IPS-NIHi7 (cell line): Measurements from ENCODE around the gene THTPA.

Experiments
- DNase-seq: peaks from one replicate; pipeline ENCODE4 v3.0.0; 2012; ENCODE audit warnings: mixed read lengths; ENCODE audit errors: extremely low spot score

The THTPA gene

DNA sequence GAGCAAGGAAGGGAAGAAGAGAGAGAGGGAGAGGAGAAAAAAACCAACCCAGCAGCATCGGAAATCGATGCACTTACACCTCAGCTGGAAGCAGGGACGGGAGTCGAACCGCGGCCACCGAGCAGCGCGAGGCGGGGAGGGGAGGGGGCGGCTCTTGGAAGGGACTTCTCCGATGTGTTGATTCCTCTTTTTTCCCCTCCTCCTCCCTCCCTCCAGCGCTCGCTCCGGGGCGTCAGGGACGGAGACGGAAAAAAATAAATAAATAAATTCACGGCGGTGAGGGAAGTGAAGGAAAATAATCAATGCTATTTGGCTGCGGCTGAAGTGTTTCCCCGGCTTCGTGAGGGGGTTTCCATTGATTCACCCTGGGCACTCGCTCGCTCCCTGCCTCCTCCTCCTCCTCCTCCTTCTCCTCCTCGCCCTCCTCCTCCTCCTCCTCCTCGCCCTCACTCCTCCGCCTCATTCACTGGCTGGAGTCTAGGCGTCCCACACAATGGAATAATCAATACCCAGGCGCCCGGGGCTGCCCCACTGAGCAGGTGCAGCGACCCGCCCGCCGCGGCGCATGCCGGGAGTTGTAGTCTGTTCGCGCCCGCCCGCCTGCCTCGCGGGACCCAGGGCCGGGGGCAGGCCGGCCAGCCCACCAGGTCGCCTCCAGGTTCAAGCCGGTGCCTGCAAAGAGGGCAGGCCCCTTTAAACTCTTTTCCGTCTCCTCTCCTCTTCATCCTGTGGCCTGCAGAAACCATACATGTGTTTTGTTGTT is 4.6 kb upstream of the THTPA start, which contains the start of gene ZFHX2:
TSS of gene ZFHX2 (minus strand) at position 500 of the 763 bp plus-strand sequence. CDS start 16,440 bp downstream, outside the sequence.
- DNase-seq: peak; percentile 85

DNA sequence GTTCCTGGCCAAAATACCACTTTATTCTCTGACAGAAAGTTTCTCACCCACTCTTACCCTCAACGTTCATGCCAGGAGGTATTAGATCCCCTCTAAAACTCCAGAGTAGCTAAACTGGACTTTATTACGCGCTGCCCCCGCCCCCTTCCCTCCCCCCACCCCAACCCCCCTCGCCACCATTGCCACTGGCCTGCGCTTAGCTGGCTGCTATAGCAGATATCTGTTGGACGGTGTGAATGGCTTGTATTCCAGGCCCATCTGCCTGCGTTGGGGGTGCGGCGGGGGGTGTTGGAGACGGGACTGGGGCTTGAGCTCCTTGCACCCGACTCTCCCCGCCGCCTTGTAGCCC is 564 bp upstream of the THTPA start:
- no peak for DNase-seq

DNA sequence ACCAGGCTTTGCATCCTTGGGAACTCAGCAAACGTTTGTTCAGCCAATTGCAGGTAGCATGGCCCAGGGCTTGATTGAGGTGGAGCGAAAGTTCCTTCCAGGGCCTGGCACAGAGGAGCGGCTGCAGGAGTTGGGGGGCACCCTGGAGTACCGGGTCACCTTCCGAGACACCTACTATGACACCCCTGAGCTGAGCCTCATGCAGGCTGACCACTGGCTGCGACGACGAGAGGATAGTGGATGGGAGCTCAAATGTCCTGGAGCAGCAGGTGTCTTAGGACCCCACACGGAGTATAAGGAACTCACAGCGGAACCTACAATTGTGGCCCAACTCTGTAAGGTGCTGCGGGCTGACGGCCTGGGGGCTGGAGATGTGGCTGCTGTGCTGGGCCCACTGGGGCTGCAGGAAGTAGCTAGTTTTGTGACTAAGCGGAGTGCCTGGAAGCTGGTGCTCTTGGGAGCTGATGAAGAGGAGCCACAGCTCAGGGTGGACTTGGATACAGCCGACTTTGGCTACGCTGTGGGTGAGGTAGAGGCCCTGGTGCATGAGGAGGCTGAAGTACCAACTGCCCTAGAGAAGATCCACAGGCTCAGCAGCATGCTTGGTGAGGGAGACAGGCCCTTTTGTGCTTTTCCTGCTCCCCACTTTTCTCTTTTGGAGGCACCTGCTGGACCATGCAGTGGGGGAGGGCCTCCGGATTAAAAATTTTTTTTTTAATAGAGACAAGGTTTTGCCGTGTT is 799 bp downstream of the THTPA start:
- no peak for DNase-seq

DNA sequence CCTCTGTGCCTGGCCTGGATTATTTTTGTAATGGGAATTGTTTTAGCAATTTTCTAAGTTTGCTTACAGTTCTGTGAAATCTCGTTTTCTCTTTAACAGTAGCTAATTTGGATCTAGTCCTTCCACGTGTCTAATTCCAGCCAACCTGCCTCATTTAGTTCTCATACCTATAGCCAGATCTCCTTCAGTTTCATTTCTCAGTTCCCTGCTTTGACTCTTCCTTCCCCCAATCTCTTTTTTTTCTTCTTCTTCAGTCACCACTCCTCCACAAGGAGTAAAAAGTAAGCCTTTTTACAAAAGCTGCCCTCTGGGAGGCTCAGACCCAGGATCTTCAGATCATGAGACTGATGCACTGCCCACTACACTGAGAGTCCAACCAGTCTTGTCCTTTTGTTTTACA is 1.4 kb downstream of the THTPA start:
- no peak for DNase-seq

DNA sequence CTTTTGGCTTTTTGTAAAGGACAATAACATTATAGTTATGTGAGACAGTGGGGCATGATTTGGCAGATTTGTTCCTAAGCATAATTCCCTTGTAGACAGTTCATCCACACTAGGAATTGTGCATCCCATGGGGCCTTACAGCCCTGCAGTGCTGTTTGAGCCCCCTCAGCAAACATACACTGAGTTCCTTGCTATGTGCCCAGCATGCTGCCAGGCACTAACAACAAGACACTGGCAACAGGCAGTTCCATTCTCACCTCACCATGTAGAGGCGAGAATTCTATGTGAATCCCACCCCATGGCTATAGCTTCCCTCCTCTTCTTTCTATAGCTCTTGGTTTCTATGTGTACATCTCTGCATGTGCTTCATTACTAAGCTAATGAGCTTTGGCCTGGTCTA is 1.9 kb downstream of the THTPA start:
- no peak for DNase-seq

DNA sequence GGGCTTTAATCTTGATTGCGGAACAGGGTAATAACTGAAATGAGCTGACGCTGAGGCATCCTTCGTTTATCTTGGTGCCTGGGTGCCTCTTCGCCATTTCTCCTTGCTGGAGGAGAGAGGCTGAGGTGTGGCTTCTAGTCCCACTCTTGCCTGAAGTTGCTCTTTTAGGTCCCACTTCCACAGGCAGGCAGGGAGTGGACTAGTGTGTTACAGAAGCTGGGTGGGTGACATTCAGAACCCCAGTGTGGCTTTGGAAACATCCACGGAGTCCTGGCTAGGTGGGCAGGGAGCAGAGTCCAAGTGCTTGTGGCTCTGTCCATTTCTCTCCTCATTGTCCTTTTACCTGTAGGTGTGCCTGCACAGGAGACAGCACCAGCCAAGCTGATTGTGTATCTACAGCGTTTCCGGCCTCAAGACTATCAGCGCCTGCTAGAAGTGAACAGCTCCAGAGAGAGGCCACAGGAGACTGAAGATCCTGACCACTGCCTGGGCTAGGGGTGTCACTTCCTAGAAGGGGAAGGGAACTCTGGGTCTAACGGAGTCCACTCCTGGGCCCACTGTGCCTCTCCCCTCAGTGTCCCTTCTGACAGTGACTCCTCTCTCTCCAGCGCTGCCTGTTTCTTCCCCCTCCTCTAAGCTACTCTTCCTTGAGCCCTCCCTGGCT is 2.4 kb downstream of the THTPA start:
- DNase-seq: no peak

DNA sequence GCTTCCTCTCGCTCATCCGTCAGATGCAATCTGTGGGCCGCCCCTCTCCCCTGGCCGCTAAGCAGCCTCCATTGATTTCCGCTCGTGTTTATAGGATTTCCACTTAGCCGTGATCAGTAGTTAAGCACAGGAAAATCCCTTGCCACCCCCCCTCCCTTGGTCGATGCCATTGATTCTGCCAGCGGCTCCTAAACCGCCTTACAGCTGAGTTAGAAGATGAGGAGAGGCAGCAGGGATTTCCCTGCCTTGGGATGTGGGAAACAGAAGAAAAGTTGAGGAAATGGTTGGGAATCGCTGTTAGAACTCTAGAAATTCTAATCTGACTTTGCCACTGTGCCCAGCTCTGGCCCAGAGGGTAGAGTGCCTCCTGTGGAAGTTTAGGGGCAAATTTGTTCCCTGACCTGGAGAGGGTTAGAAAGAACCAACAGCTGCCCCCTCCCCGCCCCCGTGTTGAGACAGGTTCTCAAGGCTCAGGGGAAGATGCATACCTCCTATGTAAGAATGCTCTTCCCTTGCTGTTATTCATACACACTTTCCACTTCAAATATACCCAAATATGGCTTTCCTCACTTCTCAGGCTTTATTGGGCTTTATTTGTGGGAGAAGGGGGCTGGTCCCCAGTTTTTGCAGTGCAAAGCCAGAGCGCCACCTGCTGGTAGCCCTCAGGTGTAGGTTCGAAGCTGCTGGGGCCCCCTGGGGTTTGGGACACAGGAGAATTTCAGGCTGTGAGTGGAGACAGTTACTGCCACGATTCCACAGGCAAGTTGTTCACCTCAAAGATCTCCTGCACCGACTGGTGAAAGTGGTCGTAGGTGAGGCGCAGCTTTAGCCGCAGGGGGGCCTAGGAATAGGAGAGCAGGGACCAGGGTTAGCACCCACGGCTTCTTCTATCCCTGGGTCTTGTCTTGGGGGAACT is 3.2 kb downstream of the THTPA start:
- no peak for DNase-seq

DNA sequence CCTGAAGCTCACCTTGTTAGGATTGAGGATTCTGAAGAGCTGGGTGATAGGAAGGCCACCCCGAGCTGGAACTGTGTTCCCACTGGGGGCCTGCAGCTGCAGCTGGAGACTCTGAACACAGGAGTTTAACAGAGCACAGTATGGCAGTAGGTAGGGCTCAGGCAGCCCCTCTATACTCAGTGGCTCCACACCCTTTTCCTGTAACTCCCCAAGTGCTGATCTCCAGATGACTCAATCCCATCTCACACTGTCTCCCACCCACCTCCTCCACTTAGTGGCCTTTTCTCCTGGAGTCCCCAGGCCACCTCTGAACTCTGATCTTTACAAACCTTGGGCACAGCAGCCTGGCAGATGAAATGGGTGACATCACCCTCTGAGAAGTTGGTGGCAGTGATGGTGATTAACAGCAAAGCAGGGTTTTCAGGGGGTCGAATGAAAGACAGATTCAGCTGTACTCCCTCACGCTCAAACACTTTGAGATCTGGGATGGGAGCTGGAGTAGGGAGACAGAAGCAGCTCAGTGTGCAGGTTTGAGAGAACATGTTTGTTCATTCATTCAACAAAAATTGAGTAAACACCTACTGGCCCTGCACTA is 4.0 kb downstream of the THTPA start:
- DNase-seq: no peak

DNA sequence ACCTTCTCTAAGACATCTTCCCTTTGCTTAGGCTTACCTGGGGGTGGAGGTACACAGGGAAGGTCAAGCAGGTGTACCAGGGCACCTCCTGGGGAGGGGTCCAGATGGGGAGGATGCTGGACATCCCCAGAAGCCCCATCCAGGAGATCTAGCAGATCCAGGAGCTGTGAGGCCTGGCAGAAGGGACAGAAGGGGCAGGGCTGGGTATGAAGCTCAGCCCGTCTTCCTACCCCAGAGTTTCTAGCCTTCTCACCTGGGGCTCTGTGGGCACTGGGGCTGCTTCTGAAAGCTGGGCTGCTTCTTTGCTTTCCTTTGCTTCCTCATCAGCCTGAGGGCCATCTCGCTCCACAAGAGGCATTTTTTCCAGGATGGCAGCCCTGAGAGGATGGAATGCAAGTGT is 5.2 kb downstream of the THTPA start:
- no peak for DNase-seq

DNA sequence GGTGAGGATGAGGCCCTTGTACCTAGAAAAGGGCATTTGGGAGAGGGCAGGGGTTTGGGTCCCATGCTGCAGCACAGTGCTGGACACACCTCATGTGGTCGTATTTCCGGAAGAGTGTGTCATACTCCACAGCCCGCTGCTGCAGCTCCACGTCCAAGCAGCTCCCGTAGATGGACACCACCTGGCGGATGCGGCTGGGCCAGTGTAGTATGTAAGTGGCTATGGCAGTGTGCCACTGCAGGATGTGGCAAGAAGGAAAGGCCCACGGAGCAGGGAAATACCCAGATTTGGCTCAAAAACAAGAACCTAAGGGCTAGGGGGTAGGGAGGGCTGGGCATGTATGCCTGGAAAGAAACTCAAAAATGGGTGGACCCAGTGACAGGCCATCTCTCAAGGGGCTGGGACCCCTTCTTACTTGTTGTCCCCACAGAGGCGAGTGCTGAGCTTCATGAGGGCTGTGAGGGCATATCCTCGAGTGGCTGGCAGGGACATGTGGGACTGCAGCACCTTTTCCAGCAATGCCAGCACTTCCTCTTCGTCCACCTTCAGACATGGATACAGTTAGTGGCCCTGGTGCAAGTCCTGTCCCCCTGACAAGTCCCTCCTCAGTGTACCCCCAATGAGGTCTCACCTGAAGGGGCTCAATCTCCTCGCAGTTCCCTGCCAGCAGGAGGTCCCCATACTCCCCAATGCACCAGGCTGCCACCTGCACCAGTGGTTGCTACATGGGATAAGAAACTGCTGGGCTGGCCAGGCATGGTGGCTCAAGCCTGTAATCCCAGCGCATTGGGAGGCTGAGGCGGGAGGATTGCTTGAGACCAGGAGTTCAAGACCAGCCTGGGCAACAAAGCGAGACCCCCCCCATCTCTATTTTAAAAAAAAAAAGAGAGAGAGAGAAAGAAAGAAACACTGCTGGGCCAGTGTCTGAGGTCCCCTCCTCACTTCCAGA is 6.1 kb downstream of the THTPA start:
- DNase-seq: no peak

DNA sequence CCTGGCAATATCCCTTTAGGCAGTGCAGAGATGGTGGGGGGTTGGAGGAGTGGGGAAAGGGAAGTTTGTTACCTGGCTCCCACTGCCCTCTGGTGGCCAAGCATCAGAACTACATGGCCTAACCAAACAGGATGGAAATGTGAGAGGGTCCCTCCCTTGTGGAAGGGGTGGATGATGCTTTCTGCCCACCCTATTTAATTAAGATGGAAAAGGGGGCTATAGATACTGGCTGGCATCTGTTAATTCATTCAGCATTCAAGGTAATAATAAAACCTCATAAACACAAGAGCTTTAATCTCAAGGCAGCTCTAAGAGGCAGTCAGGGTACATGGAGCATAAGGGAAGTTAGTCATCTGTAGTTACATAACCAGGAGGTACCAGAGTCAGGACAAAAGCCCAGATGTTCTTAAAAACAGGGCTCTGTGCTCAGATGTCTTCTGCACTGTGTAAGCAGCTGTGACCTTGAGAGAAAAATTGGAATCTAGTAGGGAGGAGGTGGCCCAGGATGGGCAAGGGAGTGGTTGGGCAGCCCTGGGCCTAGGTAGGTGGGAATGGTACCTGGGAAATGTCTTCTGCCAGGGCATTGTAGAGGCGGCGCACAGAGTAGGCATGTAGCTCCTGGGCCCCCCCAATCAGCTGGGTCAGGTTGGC is 6.9 kb downstream of the THTPA start:
- peak; percentile 73 for DNase-seq

DNA sequence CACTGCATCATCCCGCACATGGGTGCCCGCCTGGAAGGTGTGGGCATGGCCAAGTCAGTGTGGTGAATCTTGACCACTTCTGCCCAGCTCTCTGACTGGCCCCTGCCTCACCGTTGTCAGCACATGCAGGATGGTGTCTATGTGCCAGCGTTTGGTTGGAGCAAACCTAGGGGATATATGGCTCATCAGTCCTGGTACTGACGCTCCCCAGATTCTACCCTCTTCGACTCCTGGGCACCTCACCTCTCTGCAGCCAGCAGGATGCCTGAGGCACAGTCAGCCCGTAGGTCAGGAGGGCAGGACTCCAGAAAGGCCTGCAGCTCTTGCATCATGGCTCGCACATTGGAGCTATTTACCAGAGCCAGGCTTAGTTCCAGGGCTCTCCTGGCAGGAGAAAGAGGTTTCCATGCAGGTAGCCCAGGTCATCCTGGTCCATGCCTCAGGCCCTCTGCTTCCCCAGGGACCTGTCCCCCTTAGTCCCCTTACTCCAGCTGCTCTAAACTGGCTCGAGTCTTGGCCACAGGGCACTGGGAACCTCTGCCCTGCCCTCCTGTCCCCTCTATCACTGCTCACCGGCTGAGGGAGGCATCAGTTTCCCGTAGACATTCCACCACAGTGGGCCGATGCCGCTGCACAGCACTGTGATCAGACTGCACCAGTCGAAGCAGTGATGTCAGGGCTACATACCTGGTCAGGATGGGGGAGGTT is 7.6 kb downstream of the THTPA start:
- no peak for DNase-seq

DNA sequence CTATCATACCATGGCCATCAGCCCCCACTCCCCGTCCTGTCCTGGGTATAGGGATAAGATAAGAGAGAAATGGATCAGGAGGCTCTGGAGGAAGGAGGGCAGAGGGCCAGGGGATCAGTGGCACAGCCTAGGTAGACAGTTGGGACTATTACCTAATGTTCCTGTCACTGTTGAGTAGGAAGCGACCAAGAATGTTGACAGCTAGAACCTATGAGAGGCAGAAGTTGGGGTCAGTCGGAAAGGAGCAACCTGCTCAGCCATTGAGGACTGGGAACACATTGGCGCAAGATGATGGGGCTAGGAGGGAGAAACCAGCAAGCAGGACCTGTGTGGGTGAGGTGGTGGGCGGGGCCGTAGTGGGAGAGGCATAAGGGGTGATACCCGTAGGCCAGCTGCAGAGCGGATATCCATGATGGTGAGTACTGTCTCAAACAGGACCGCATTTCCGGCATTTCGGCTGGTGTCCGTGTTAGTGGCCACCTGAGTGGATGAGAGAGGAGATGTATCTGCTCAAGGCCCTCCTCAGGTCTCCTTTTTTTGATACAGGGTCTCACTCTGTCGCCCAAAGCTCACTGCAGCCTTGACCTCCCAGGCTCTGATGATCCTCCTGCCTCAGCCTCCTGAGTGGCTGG is 8.2 kb downstream of the THTPA start:
- no peak for DNase-seq

DNA sequence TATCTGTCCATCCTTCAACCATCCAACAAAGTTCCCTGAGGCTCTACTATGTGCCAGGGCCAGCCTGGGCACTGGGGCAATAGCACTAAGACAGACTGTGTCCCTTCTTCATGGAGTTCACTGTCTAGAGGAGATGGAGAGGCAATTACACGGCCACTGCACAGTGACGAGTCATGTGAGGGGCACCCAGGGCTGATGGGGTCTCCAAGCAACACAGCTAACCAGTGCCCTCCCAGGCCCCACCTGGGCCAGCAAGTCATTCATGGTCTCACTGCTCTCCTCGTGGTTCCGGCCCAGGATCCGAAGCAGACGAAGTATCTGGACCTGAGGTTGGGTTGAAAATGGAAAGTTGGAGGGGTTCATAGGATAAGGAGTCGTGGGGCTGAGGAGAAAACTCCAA is 8.8 kb downstream of the THTPA start:
- DNase-seq: no peak

DNA sequence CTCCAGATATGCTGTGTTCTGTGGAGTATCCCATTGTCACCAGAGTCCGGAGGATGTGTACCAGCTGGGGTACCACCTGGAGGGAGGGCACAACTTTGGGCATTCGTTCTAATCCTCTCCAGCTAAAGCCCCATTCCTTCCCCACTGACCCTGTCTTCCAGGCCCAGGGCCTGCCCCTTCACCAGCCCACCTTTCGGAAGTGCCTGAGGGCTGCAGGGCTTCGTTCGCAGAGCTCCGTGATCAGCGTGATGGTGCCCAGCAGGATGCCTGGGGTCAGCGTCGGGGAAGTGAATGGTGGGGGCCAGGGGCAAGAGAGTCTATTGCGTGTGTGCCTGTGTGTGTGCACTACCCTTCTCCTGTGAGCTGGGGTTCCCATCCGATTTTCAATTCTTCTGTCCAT is 9.6 kb downstream of the THTPA start:
- no peak for DNase-seq

DNA sequence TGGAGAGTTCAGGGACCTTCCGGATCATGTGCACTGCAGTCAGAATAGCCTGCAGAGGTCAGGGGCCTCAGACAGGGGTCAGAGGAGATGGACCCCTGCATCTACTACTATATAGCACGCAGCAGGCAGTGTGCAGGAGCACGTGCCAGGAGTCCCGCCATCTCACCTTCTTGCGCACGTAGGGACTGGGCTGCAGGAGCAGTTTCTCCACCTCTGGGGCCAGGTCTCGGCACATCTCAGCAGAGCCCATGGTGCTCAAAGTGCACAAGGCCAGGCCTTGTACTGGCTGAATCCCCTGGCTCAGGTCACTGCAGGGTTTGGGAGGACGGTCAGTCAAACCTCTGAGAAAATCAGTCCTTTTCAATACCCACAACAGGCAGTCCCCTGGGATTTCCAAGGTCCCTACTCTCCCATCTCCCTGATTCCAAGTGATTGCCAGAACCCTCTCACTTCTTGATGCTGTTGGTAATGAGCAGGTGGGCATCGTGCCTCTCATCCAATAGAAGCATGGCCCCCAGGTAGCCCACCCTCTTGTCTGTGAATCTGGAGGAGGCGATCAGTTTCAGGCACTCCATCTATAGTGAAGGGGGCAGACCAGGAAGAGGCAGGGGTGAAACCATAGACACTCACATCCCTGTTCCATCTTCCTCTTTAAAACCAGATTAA is 10.2 kb downstream of the THTPA start:
- DNase-seq: no peak

DNA sequence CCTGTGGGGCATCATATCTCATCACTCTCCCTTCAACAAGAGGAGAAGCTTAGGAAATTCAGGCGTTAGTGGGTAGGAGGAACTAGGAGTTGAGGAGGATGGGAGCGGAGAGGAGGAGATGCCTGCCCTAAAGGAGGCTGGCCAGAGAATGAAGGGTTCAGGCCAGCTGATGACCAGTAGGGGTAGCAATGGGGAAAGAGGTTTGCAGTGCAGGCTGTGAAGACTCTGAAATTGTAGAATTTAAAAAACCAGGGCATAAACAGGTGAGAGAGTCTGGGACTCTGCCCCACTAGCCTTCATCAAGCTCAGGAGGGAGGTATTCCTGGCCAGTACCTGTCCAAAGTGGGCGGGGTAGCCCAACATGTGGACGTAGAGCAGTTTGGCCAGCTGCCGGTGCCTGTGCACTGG is 10.7 kb downstream of the THTPA start:
- no peak for DNase-seq
